GM18868 (cell line): ENCODE results near the gene FAM227B.
"Not testable (repeated sequence)": the region's sequence is repeated elsewhere in the genome, so short reads cannot be mapped to it uniquely, and the experiment has no call there.

ENCODE experiments used
- ATAC-seq: cut with Tn5 transposase; IDR thresholded peaks from one replicate; pipeline ENCODE4 v1.9.1; 2021; ENCODE audit warnings: mild to moderate bottlenecking, moderate library complexity; ENCODE audit not compliant: unreplicated experiment

Gene FAM227B

GRCh38 chr15:49620658-49621368 is at the start of gene FAM227B, which contains the start of gene DTWD1:
TSS of gene FAM227B (minus strand) at chr15:49620818. CDS start at chr15:49615171, 5,647 bp downstream.
TSS of gene DTWD1 (plus strand) at chr15:49621048. CDS start at chr15:49625168, 4,120 bp downstream.
- ATAC-seq: peak; percentile 98

- ATAC-seq: no peak
Observed at GRCh38 chr15:49669288-49669687, 48.7 kb upstream of the FAM227B start.

GRCh38 chr15:49666486-49666885 is 45.9 kb upstream of the FAM227B start:
- ATAC-seq: not testable (repeated sequence)

- no peak for ATAC-seq
Observed at GRCh38 chr15:49664716-49665115, 44.1 kb upstream of the FAM227B start.

GRCh38 chr15:49656734-49657133 is 36.1 kb upstream of the FAM227B start:
- no peak for ATAC-seq

- no peak for ATAC-seq
Observed at GRCh38 chr15:49652922-49653321, 32.3 kb upstream of the FAM227B start.

- no peak for ATAC-seq
Observed at GRCh38 chr15:49650676-49651075, 30.1 kb upstream of the FAM227B start.

- no peak for ATAC-seq
Observed at GRCh38 chr15:49649987-49650386, 29.4 kb upstream of the FAM227B start.

- ATAC-seq: no peak
Observed at GRCh38 chr15:49646891-49647290, 26.3 kb upstream of the FAM227B start.

GRCh38 chr15:49645941-49646340 is 25.3 kb upstream of the FAM227B start:
- no peak for ATAC-seq

- no peak for ATAC-seq
Observed at GRCh38 chr15:49645277-49645676, 24.7 kb upstream of the FAM227B start.

- ATAC-seq: no peak
Observed at GRCh38 chr15:49644364-49644794, 23.8 kb upstream of the FAM227B start.

- ATAC-seq: no peak
Observed at GRCh38 chr15:49637857-49638256, 17.2 kb upstream of the FAM227B start.

GRCh38 chr15:49628379-49628778 is 7.8 kb upstream of the FAM227B start:
- no peak for ATAC-seq

GRCh38 chr15:49627407-49627877 is 6.8 kb upstream of the FAM227B start:
- no peak for ATAC-seq

GRCh38 chr15:49625460-49626036 is 4.9 kb upstream of the FAM227B start:
- no peak for ATAC-seq

GRCh38 chr15:49624056-49624455 is 3.4 kb upstream of the FAM227B start:
- no peak for ATAC-seq

GRCh38 chr15:49622561-49622960 is 1.9 kb upstream of the FAM227B start:
- no peak for ATAC-seq

GRCh38 chr15:49621887-49622286 is 1.3 kb upstream of the FAM227B start:
- no peak for ATAC-seq

GRCh38 chr15:49621401-49621811 is 788 bp upstream of the FAM227B start:
- no peak for ATAC-seq

GRCh38 chr15:49620199-49620598 is 419 bp downstream of the FAM227B start:
- no peak for ATAC-seq

GRCh38 chr15:49619226-49619625 is 1.4 kb downstream of the FAM227B start:
- no peak for ATAC-seq
